HepG2 (cell line): ENCODE data around the gene TMED3. TPM values are rescaled to one million over a fixed set of nuclear protein-coding genes. Genes with fewer than 3 reads are reported as not detected.

Experiments used
- CCAR2 ChIP-seq: fragments of 200-400 bp; formaldehyde crosslinking; optimal IDR thresholded peaks from 2 replicates; pipeline ENCODE3; 2018; ENCODE audit warnings: low read depth, mild to moderate bottlenecking, low read length, moderate library complexity
- CHD4 ChIP-seq: fragments of 200-600 bp; sonication (generic); IDR thresholded peaks from 2 replicates; pipeline ENCODE4 v1.7.0; 2017; ENCODE audit warnings: mild to moderate bottlenecking, low read length, borderline replicate concordance
- CREB1 ChIP-seq, 2 experiments: fragments of 450-650 bp in 1 of 2; IDR thresholded peaks; 2 replicates each; pipeline ENCODE4 v1.6.1; 2016 to 2017; ENCODE audit warnings: control low read depth in 1 of 2, mild to moderate bottlenecking in 1 of 2, missing compliant biosample characterization in 1 of 2, missing genetic modification characterization in 1 of 2
- FOXO1 ChIP-seq: sonication (generic); formaldehyde crosslinking; IDR thresholded peaks from 2 replicates; pipeline ENCODE4 v1.4.0; 2020; ENCODE audit warnings: missing genetic modification reagents
- FOXP1 ChIP-seq, 2 experiments: fragments of 450-650 bp in 1 of 2; IDR thresholded peaks; 2 replicates each; pipeline ENCODE4 v1.6.1; 2017 to 2018; ENCODE audit warnings: antibody characterized with exemption in 1 of 2
- HES4 ChIP-seq: sonication (generic); formaldehyde crosslinking; IDR thresholded peaks from 2 replicates; pipeline ENCODE4 v1.9.0; 2021; ENCODE audit warnings: mild to moderate bottlenecking, missing genetic modification reagents, borderline replicate concordance
- LCORL ChIP-seq, 2 experiments: fragments of 450-650 bp in 1 of 2; sonication (generic) in 1 of 2; formaldehyde crosslinking in 1 of 2; IDR thresholded peaks; 2 replicates each; pipeline versions ENCODE4 v1.5.0 to v1.6.1; 2017 to 2020; ENCODE audit warnings: antibody characterized with exemption in 1 of 2, missing genetic modification reagents in 1 of 2
- NBN ChIP-seq: fragments of 450-650 bp; conservative IDR thresholded peaks from 2 replicates; pipeline ENCODE4 v1.6.1; 2017
- NFYB ChIP-seq: sonication (generic); formaldehyde crosslinking; IDR thresholded peaks from 2 replicates; pipeline ENCODE4 v1.4.0; 2020; ENCODE audit warnings: missing genetic modification reagents
- NRL ChIP-seq: sonication (generic); formaldehyde crosslinking; IDR thresholded peaks from 2 replicates; pipeline ENCODE4 v1.5.0; 2020; ENCODE audit warnings: missing genetic modification reagents, mild to moderate bottlenecking, moderate library complexity, borderline replicate concordance
- SAFB2 ChIP-seq: sonication (generic); formaldehyde crosslinking; IDR thresholded peaks from 2 replicates; pipeline ENCODE4 v1.5.1; 2020; ENCODE audit warnings: missing genetic modification reagents, low read depth, mild to moderate bottlenecking, borderline replicate concordance
- SMC3 ChIP-seq: IDR thresholded peaks from 2 replicates; pipeline ENCODE4 v1.6.1; 2011; ENCODE audit warnings: low read length, improper control_type of control experiment
- SP1 ChIP-seq, 2 experiments: fragments of 450-650 bp in 1 of 2; sonication (generic) in 1 of 2; formaldehyde crosslinking in 1 of 2; IDR thresholded peaks; 2 replicates each; pipeline versions ENCODE4 v1.4.0 to v1.6.1; 2016 to 2020; ENCODE audit warnings: missing genetic modification reagents in 1 of 2
- SP4 ChIP-seq: sonication (generic); formaldehyde crosslinking; IDR thresholded peaks from 2 replicates; pipeline ENCODE4 v1.8.1; 2023; ENCODE audit warnings: mild to moderate bottlenecking, missing genetic modification reagents
- SRF ChIP-seq: IDR thresholded peaks from 2 replicates; pipeline ENCODE4 v1.6.1; 2011; ENCODE audit warnings: mild to moderate bottlenecking, low read depth, low read length, moderate library complexity
- ZFX ChIP-seq: sonication (generic); formaldehyde crosslinking; IDR thresholded peaks from 2 replicates; pipeline ENCODE4 v1.4.0; 2020; ENCODE audit warnings: mild to moderate bottlenecking, low read depth, missing genetic modification reagents, moderate library complexity
- ZNF17 ChIP-seq: sonication (generic); formaldehyde crosslinking; IDR thresholded peaks from 2 replicates; pipeline ENCODE4 v1.5.0; 2020; ENCODE audit warnings: mild to moderate bottlenecking, missing genetic modification reagents
- ZNF354B ChIP-seq: sonication (generic); formaldehyde crosslinking; IDR thresholded peaks from 2 replicates; pipeline ENCODE4 v1.8.0; 2022; ENCODE audit warnings: mild to moderate bottlenecking, missing genetic modification reagents
- ZNF44 ChIP-seq: sonication (generic); formaldehyde crosslinking; IDR thresholded peaks from 2 replicates; pipeline ENCODE4 v1.5.1; 2020; ENCODE audit warnings: mild to moderate bottlenecking, missing genetic modification reagents
- ZNF569 ChIP-seq: sonication (generic); formaldehyde crosslinking; IDR thresholded peaks from 2 replicates; pipeline ENCODE4 v1.5.0; 2020; ENCODE audit warnings: mild to moderate bottlenecking, missing genetic modification reagents, moderate library complexity, borderline replicate concordance
- ZZZ3 ChIP-seq: sonication (generic); formaldehyde crosslinking; IDR thresholded peaks from 2 replicates; pipeline ENCODE4 v1.4.0; 2020; ENCODE audit warnings: missing genetic modification reagents, mild to moderate bottlenecking, borderline replicate concordance
- polyA plus RNA-seq, 8 experiments: library from polyadenylated mRNA; depleted of rRNA in 3 of 8; stranded (reverse) in 7 of 8; unstranded in 1 of 8; fragments of >200 nt; fragmentation: Illumina TruSeq in 4 of 8; extraction: Trizol in 4 of 8; gene quantifications; 2 replicates each; pipeline versions ENCODE4 v1.2.1 to v1.2.3, GENCODE V29; 2011 to 2016; ENCODE audit warnings: low read depth in 4 of 8, missing spikeins in 1 of 8, mixed read lengths in 1 of 8; ENCODE audit not compliant: insufficient read depth in 1 of 8
- total RNA-seq, 5 experiments: library from RNA; depleted of rRNA; stranded (reverse); fragments of >200 nt; fragmentation: Illumina TruSeq; extraction: Trizol; gene quantifications; 2 replicates each; pipeline ENCODE4 v1.2.3, GENCODE V29; 2016; ENCODE audit warnings: low read depth in 1 of 5
- TF ChIP-seq, protein P1 (sequence below): IDR thresholded peaks from 2 replicates; pipeline ENCODE4 v1.4.0; 2020; ENCODE audit warnings: mild to moderate bottlenecking, missing genetic modification reagents
- TF ChIP-seq, protein P2 (sequence below): sonication (generic); formaldehyde crosslinking; IDR thresholded peaks from 2 replicates; pipeline ENCODE4 v1.5.0; 2020; ENCODE audit warnings: mild to moderate bottlenecking, missing genetic modification reagents, moderate library complexity
- TF ChIP-seq, protein P3 (sequence below): sonication (generic); formaldehyde crosslinking; IDR thresholded peaks from 2 replicates; pipeline ENCODE4 v1.4.0; 2020; ENCODE audit warnings: missing genetic modification reagents, low read depth, mild to moderate bottlenecking, borderline replicate concordance

The TMED3 gene
- total and polyA plus RNA-seq, 2 of the 13 experiments (the other 11 are each of a cell fraction or from before 2014, with no cell fraction given): 125 to 155 TPM

DNA sequence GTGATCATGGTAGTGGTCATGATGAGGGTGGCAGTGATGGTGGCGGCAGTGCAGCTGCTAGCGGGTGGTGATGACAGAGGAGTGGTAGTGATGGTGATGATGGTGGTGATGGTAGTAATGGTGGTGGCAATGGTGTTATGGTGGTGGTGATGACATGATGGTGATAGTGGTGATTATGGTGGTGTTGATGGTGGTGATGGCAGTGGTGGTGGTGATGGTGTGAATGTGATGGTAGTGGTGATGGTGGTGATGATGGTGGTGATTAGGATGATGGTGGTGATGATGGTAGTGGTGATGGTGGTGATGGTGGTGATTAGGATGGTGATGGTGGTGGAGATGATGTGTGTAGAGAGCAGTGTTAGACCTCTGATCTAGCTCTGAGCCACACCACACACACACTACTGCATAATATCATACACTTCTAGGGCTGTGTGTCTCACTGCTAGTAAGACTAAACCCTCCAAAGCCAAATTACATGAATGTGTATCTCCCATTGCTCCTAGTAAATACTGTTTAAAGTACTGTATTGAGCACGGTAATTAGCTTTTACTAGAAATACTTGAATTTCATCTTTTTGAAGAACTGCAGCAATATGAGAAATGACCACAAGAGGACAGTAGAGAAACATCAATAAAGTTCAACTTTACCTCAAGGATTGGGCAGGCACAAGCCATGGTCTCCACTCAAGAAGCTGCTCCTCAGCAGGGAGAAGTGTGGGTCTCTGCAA, 28.8 kb downstream of the TMED3 start (continued):
- TF ChIP-seq, protein P1, sequence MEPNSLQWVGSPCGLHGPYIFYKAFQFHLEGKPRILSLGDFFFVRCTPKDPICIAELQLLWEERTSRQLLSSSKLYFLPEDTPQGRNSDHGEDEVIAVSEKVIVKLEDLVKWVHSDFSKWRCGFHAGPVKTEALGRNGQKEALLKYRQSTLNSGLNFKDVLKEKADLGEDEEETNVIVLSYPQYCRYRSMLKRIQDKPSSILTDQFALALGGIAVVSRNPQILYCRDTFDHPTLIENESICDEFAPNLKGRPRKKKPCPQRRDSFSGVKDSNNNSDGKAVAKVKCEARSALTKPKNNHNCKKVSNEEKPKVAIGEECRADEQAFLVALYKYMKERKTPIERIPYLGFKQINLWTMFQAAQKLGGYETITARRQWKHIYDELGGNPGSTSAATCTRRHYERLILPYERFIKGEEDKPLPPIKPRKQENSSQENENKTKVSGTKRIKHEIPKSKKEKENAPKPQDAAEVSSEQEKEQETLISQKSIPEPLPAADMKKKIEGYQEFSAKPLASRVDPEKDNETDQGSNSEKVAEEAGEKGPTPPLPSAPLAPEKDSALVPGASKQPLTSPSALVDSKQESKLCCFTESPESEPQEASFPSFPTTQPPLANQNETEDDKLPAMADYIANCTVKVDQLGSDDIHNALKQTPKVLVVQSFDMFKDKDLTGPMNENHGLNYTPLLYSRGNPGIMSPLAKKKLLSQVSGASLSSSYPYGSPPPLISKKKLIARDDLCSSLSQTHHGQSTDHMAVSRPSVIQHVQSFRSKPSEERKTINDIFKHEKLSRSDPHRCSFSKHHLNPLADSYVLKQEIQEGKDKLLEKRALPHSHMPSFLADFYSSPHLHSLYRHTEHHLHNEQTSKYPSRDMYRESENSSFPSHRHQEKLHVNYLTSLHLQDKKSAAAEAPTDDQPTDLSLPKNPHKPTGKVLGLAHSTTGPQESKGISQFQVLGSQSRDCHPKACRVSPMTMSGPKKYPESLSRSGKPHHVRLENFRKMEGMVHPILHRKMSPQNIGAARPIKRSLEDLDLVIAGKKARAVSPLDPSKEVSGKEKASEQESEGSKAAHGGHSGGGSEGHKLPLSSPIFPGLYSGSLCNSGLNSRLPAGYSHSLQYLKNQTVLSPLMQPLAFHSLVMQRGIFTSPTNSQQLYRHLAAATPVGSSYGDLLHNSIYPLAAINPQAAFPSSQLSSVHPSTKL (CRISPR knock-in tag): no peak
- TF ChIP-seq SP4 (CRISPR knock-in tag) (no peak), CCAR2 (no peak), ZNF44 (CRISPR knock-in tag) (no peak), HES4 (no peak), SAFB2 (CRISPR knock-in tag) (no peak), NFYB (CRISPR knock-in tag) (no peak), CREB1 (IDR thresholded peaks at IDR 0.05) (peak; percentile 79; the same call in 1 of the 2 replicates), CREB1 (CRISPR knock-in tag; IDR thresholded peaks at IDR 0.05) (no peak), ZNF354B (CRISPR knock-in tag) (no peak), NBN (0 out of 2 replicates have a peak, but pooled peaks have one; percentile 72), SP1 (IDR thresholded peaks at IDR 0.05) (no peak), SP1 (CRISPR knock-in tag; IDR thresholded peaks at IDR 0.05) (no peak), SMC3 (peak; percentile 32; the same call in 1 of the 2 replicates), NRL (CRISPR knock-in tag) (no peak), ZNF17 (CRISPR knock-in tag) (no peak), FOXO1 (CRISPR knock-in tag) (no peak), FOXP1 (IDR thresholded peaks at IDR 0.05) (peak; percentile 26; the same call in 1 of the 2 replicates), FOXP1 (CRISPR knock-in tag; IDR thresholded peaks at IDR 0.05) (no peak), SRF (no peak), ZZZ3 (CRISPR knock-in tag) (no peak), ZFX (CRISPR knock-in tag) (no peak), CHD4 (no peak), ZNF569 (no peak), LCORL (IDR thresholded peaks at IDR 0.05) (0 out of 2 replicates have a peak, but pooled peaks have one; percentile 21), LCORL (CRISPR knock-in tag; IDR thresholded peaks at IDR 0.05) (no peak)
- TF ChIP-seq, protein P2, sequence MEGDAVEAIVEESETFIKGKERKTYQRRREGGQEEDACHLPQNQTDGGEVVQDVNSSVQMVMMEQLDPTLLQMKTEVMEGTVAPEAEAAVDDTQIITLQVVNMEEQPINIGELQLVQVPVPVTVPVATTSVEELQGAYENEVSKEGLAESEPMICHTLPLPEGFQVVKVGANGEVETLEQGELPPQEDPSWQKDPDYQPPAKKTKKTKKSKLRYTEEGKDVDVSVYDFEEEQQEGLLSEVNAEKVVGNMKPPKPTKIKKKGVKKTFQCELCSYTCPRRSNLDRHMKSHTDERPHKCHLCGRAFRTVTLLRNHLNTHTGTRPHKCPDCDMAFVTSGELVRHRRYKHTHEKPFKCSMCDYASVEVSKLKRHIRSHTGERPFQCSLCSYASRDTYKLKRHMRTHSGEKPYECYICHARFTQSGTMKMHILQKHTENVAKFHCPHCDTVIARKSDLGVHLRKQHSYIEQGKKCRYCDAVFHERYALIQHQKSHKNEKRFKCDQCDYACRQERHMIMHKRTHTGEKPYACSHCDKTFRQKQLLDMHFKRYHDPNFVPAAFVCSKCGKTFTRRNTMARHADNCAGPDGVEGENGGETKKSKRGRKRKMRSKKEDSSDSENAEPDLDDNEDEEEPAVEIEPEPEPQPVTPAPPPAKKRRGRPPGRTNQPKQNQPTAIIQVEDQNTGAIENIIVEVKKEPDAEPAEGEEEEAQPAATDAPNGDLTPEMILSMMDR (CRISPR knock-in tag): peak; percentile 69
- TF ChIP-seq, protein P3, sequence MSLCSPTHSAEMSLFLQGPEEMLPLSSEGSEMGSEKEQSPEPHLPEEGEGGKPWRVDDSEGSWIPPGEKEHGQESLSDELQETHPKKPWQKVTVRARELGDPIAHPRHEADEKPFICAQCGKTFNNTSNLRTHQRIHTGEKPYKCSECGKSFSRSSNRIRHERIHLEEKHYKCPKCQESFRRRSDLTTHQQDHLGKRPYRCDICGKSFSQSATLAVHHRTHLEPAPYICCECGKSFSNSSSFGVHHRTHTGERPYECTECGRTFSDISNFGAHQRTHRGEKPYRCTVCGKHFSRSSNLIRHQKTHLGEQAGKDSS (CRISPR knock-in tag): no peak
